Activated T-cell treated with anti-CD3 and anti-CD28 coated beads, Interleukin-2, amount 50 U/mL, for 48 hours (primary cell): ENCODE data around the gene UBE2S.
"Not testable (repeated sequence)": the region's sequence is repeated elsewhere in the genome, so short reads cannot be mapped to it uniquely, and the experiment has no call there.

ENCODE experiments used
- DNase-seq, 2 experiments: peaks; one replicate each; pipeline ENCODE4 v3.0.0-alpha.2; 2020

The UBE2S gene

GRCh38 chr19:55402509-55402908 lies 5.1 kb downstream of the UBE2S start:
- no peak for DNase-seq

DNA sequence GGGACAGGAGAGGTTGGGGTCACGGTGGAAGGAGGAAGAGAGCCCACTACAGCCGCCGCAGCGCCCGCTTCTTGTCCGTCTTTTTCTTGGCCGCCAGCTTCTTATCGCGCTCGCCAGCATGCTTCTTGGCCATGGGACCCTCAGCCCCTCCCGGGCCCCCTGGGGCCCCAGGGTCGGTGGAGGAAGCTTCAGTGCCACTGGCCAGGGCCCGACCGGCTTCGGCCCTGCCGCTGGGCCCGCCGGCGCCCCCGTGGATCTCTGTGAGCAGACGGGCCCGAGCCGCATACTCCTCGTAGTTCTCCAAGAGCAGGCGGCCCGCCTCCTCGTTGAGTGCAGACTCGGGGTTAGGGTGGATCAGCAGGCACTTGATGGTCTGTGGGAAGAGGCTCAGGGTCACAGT lies 6.2 kb downstream of the UBE2S start:
- DNase-seq: not testable (repeated sequence)

DNA sequence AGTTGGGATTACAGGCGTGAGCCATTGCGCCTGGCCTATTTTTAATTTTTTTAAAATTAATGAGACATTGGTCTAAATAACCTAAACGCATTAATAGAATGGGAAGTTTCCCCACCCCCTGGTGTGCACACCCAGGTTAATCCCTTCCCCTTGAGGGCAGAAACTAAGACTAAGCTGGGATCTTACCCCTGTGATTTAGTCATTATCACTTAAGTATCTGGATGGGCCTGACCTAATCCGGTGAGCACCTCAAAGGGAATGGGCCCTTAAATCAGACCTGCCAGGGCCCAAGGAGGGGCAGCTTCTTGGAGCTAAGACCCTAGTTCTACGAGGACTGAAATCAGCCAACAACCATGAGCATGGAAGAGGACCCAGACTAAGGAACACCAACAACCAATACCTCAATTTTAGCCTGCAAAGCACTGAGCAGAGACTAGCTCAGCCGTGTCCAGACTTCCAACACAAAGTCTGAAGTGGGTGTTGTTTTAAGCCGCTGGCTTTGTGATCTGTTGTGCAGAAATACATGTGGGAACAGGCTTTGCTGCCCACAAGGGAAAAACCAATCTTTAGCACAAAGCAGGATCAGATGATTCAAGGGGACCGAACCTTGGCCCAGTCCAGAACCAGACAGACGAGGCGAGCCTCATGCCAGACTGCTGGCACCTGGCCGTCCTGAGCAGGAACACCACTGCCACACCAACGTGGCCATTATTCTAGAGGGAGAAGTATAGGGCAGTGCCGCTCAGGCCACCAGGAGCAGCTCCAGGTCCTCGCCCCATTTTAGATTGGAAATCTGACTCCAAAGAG lies 7.1 kb downstream of the UBE2S start:
- no peak for DNase-seq

DNA sequence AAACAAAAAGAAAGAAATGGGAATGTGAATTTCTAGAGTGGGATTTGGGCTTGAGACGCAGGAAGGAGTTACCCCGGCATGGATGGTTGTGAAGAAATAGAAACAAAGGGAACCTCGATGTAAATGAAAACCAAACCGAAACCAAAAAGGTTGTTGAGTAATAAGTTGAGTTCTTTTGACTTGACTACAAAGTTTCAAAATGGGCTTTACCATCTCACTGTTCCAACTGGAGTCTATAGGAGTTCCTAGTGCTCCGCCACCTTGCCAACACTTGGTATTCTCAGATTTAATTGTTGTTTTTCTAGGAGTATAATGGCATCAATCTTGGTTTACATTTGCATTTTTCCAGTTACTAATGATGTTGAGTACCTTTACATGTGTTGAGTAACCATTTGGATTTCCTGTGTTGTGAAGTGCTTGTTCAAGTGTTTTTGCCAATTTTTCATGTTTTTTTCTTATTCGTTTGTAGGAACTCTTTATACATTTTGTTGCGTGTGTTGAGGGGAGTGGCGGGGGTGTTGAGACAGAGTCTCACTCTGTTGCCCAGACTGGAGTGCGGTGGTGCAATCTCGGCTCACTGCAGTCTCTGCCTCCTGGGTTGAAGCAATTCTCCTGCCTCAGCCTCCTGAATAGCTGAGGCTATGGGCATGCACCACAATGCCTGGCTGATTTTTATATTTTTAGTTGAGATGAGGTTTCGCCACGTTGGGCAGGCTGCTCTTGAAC lies 9.2 kb downstream of the UBE2S start:
- no peak for DNase-seq

GRCh38 chr19:55392820-55393761 lies 14.5 kb downstream of the UBE2S start:
- DNase-seq: no peak

DNA sequence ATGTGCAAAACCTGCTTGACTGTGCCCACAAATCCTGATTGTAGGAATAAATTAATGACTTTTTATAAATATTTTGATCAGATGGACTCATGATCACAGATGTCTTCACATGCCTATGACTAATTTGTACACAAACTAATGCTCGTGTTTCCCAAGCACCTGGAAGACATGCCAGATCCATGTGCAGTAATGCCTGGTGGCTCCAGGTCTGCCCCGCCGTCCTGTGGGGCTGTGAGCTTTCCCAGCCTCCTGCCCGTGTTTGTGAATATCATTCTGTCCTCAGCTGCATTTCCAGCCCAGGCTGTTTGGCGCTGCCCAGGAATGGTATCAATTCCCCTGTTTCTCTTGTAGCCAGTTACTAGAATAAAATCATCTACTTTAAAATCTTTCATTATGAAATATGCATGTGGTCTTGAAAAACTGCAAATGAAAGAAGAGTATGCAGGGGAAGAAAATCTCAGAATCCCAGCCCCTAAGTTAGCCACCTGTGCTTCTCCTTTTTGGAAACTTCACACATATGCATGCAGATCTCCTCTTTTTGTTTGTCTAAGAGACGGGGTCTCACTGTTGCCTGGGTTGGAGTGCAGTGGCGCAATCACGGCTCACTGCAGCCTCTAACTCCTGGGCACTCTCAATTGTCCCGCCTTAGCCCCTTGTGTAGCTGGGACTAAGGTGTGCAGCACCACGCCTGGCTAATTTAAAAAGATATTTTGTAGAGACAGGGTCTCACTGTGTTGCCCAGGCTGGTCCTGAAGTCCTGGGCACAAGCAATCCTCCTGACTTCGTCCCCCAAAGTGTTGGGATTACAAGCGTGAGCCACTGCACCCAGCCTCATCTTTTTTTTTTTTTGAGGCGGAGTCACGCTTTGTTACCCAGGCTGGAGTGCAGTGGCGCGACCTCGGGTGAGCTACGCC lies 15.6 kb downstream of the UBE2S start:
- DNase-seq: no peak

- peak in 1 of 2 experiments; percentile 56 for DNase-seq
These were observed 16.4 kb downstream of the UBE2S start for GRCh38 chr19:55391191-55391670.

GRCh38 chr19:55390461-55390880 lies 17.1 kb downstream of the UBE2S start:
- DNase-seq: peak in 1 of 2 experiments; percentile 57

DNA sequence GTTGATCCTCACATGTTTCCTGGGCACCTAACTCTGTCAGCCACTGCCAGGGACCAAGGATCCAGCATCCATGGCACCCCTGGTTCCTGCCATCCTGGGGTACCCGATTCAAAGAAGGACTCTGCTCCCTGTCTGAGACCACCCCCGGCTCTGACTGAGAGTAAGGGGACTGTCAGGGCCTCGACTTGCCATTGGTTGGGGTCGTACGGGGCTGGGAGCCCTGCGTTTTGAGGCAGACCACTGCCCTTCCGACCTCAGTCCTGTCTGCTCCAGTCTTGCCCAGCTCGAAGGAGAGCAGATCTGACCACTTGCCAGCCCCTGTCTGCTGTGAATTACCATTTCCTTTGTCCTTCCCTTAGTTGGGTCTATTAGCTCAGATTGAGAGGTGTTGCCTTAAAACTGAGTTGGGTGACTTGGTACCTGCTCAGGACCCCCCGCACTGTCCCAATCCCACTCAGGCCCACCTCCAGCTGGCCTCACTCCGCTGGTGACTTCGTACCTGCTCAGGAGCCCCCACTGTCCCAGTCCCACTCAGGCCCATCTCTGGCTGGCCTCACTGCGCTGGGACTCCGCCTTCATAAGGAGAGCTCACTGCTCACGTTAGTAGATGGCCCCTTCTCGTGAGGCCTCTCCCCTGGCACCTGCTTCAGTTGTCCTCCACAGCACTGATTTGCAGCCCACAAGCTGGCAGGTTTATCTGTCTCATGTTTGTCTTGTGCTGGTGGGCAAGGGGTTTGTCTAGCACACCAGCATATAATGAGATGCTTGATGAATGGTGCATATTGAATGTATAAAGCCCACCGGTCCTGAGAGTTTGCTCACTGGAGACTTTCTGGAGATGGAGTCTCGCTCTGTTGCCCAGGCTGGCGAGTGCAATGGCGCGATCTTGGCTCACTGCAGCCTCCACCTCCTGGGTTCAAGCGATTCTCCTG lies 17.9 kb downstream of the UBE2S start:
- peak in 1 of 2 experiments; percentile 48 for DNase-seq

GRCh38 chr19:55387736-55388497 lies 19.7 kb downstream of the UBE2S start:
- DNase-seq: no peak

- peak in 1 of 2 experiments; percentile 60 for DNase-seq
These were observed 21.1 kb downstream of the UBE2S start for GRCh38 chr19:55386493-55386971.

DNA sequence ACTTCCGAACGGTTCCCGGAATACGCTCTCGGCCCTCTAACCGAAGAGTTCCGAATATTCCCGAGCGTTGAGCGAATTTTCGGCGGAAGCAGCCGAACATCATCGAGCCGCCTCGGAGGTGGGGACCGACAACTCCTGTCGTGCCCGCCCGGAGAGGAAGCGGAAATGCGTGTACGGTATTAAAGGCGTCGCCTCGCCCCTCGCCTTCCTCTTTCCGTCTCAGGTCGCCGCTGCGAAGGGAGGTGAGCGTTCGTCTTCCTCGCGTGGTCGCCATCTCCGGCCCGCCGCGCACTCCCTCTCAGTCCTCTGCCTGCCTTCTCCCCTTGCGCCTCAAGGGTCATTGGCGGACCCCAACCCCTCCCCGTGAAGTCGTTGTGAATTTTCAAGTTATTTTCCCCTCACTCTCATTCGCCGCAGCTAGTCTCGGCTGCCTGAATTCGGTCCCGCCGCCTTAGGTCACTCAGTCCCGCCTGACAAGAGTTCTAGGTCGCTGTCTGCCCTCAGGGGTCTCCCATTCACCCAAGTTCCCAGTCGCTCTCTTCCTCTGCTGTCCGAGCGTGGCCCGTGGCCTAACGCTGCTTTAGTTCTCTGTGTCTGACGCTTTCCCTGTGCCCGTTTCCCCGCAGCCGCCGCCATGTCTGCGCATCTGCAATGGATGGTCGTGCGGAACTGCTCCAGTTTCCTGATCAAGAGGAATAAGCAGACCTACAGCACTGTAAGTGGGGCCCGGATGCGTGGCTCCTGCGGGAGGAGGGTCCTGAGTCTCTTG lies 21.7 kb downstream of the UBE2S start, which contains the start of gene RPL28:
Gene RPL28 (plus strand): TSS at position 209 of the 769 bp plus-strand sequence. CDS start 426 bp downstream, at position 635.
- peak; percentile 99 to 100 for DNase-seq

DNA sequence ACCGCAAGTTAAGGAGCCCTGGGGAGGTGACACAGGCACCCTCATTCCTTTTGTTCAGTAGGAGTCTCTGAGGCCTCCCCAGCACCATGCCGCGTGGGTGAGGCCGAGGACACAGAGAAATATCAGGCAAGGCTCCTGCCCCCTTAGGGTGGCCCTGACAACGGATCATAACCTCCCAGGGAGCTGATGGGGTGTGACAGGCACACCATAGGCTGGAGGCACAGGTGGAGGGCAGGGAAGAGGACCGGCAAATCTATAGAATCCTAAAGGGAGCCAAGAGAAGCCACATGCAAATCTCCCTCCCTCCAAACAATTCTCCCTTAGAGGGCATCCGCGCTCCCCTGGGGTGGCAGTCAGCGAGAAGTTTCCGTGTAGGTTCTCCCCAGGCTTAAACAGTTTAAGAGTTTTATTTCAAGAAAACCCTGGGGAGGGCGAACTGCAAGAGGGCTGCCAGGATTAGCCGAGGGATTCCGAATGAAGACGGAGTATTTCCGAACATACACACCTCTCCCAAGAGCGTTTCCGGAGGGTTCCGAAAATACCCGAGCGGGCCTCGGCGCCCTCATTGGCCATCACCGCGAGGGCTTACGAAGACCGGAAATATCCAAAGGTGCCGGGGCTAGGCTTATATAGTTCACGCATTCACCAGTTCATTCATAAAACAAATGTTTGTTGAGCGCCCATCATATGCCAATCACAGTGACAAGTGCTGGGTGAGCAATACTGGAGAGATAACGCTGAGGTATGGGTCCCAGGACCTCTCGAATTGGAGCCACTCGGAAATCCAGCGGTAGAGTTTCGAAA lies 22.5 kb downstream of the UBE2S start:
- peak; percentile 97 to 98 for DNase-seq

DNA sequence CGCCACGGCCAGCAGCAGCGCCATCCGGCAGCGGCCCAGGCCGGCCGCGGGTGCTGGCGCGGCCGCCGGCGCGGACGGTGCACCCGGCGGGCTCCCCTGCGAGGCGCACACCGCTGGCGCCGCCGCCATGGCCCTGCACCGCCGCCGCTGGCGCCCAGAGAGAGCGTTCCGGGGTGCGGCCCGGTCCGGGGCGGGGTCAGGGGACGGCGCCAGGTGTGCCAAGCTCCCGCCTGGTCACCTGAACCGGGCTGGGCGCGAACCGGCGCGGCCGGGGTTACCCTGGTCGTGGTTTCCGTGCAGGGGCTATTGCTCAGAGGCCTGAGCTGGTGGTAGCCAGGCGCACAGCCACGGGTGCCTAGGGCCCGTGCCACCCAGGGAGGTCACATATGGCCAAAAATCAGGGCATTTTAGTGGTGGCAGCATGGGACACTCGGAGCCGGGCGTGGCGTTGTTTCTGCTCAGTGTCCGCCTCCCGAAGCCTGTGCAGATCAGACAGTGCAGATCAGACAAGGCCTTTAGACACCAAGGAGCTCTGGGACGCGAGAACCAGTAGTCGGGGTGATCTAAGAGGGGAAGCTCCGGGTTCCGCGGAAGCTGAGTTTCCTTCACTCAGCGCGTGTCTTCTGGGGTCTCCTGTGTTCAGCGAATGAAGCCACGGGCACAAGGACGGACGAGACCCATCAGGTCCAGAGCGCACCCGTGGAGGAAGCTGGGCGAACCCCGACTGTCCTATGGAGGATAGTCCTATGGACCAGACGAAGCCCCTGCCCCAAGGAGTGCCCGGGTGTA lies 23.3 kb downstream of the UBE2S start, which contains the start of gene TMEM238:
Gene TMEM238 (minus strand): TSS at position 162 of the 789 bp plus-strand sequence. CDS start 33 bp downstream, at position 129.
- peak; percentile 68 to 75 for DNase-seq

DNA sequence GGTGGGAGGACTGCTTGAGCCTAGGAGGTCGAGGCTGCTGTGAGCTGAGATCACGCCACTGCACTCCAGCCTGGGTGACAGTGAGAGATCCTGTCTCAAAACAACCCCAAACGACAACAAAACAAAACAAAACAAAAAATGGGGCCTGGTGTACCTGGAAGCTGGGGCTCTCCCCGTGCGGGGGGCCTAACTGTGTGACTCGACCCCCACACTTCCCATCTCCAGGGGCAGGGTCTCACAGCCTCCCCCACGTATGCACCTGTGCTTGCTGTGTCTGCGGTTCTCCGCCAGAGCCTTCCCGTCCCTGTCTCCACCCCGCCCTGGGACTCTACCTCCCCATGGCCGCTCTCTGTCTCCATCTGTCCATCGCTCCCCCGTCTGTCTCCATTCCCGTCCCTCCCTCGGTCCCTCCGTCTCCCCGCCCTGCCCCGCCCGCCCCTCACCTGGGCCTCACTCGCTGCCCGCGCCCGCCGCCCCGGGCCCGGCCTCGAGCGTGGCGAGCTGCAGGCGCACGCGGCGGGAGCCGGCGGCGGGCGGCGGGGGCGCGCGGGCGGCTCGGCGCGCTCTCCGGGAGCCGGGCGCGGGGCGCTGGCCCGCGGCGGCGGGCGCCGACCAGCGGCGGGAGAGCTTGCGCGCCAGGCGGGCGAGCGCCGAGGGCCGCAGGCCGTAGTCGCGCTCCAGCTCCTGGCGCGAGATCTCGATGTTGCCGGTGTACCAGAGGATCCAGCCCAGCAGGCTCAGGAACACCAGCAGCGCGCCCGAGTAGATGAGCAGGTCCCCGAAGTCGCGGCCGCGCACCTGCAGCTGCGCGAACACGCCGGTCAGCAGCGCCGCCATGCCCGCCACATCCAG lies 24.1 kb downstream of the UBE2S start:
- peak; percentile 63 for DNase-seq
